Subcutaneous adipose tissue (tissue), 4 donors: ENCODE results near the gene RAB24. TPM values are rescaled to one million over a fixed set of nuclear protein-coding genes. Genes with fewer than 3 reads are reported as not detected.

ENCODE experiments used
- CTCF ChIP-seq: fragments of 450-650 bp; IDR thresholded peaks from one replicate; pipeline ENCODE4 v1.5.1; 2016; ENCODE audit warnings: low read depth, mild to moderate bottlenecking, control low read depth, antibody characterized with exemption, moderate library complexity
- total RNA-seq, 4 donors: library from RNA; depleted of rRNA; stranded (reverse); fragments of >200 nt; gene quantifications; one replicate each; pipeline ENCODE4 v1.1.0, GENCODE V29; 2016

RAB24 gene
- total RNA-seq, 4 donors from 2014 or later, result 19.4 to 35.6 (median 26.3) TPM

GRCh38 chr5:177271113-177271512, 32.4 kb downstream of the RAB24 start:
- TF ChIP-seq CTCF, result no peak

GRCh38 chr5:177270653-177271052, 32.9 kb downstream of the RAB24 start:
- no peak for TF ChIP-seq CTCF

GRCh38 chr5:177269976-177270375, 33.5 kb downstream of the RAB24 start:
- no peak for TF ChIP-seq CTCF

GRCh38 chr5:177269232-177269895, 34.2 kb downstream of the RAB24 start:
- TF ChIP-seq CTCF, result no peak

- no peak for TF ChIP-seq CTCF
These were observed 38.1 kb downstream of the RAB24 start for GRCh38 chr5:177265395-177265794.

- no peak for TF ChIP-seq CTCF
These were observed 39.3 kb downstream of the RAB24 start for GRCh38 chr5:177264178-177264577.

GRCh38 chr5:177261510-177261909, 42.0 kb downstream of the RAB24 start:
- no peak for TF ChIP-seq CTCF
